GDM1 (cell line): Measurements from ENCODE around the gene ADAMTSL2.

Source experiments
- DNase-seq: peaks from one replicate; lab custom pipeline; 2025; lab: John Stamatoyannopoulos, UW

The ADAMTSL2 gene

DNA sequence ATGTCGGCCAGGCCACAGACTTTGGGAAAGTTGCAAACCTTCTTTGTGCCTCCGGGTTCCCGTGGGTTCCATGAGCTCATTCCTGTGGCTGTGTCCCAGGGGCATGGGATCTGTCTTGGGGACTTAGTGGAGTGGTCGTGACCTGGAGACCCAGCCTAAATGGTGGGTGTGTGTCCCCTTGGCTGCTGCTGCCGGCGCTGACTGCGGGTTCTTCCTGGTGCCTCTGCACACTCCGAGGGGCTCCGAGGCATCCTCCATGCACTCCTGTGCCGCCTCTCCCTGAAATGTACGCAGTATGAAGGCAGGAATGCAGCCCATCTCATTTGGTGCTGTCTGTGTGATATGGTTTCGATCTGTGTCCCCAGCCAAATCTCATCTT lies 34.6 kb upstream of the ADAMTSL2 start:
- DNase-seq = no peak

DNA sequence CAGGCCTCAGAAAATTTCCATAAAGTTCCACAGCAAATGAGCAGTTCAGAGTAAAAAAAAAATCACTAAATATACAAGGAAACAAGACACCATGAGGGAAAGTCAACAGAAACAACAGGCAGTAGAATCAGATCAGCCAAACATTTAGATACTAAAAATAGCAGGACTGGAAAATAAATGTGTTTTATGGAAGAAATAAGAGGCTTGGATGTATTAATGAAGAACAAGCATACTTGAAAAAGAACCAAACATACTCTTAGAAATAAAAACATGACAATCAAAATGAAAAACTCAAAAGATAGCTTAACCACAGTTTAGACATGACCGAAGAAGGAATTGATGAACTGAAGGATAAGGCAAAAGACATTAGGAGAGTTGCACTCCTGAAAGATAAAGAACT lies 32.4 kb upstream of the ADAMTSL2 start:
- DNase-seq = no peak

DNA sequence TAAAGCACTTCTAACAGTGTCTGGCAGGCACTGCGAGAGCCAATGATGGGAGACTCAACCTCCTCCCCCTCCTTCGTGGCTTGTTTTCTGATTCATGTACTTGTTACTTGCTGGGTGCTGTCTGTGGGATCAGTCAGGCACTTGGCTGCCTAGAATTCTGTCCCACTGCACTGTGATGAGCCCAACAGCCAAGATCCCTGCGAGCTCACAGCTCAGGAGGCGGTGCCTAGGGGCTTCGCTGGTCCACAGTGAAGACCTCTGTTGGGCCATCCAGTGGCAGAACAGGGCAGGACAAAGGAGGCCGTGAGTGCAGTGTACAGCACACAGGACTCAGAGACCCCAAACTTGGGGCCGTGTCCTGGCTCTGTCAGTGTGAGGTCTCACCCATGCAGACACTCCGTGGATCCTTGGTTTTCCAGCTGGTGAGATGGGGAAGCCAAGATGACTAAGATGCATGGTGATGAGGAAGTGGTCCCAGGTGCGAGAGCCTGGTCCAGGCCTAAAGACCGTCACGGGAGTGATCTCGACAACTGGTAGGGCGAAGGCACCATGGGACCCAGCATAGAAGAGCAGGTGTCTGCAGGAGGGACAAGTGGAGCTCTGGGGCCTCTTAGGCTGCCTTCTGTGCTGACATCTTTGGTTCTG lies 29.2 kb upstream of the ADAMTSL2 start:
- no peak for DNase-seq

DNA sequence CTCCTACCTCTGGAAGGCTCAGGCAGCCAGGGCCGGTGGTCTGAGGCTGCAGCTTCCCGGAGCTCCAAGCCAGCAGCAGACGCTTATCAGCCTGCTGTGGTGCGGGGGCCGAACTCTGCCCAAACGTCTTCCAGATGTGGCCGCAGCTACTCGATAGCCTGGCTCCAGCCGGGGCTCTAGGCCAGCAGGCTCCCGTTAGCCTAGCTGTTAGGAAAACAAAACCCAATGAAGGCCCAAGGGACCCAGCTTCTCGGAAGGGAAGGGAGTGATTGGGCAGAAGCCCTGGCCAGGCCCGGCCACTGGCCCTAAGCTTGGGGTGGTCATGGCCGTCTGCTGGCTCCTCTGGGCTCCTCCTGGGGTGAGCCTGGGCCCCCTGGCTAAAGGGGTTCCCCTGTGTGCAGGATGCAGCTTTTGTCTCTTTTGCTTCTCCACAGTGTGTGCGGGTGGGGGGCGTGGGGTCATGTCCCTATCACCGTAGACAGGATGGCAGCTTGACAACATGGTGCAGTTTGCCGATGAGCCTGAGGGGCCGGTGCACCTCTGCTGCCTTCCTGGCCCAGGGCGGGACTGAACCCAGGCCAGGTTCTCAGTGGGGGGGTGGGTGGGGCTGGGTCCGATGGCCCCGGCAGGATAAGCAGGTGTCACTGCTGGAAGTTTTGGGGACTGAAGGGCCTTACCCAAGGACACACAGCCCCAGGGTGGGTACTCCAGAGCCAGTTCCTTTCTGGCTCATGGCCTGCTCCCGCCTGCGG lies 28.4 kb upstream of the ADAMTSL2 start:
- no peak for DNase-seq

- no peak for DNase-seq
Measured at GRCh38 chr9:133506653-133507038, 27.9 kb upstream of the ADAMTSL2 start.

DNA sequence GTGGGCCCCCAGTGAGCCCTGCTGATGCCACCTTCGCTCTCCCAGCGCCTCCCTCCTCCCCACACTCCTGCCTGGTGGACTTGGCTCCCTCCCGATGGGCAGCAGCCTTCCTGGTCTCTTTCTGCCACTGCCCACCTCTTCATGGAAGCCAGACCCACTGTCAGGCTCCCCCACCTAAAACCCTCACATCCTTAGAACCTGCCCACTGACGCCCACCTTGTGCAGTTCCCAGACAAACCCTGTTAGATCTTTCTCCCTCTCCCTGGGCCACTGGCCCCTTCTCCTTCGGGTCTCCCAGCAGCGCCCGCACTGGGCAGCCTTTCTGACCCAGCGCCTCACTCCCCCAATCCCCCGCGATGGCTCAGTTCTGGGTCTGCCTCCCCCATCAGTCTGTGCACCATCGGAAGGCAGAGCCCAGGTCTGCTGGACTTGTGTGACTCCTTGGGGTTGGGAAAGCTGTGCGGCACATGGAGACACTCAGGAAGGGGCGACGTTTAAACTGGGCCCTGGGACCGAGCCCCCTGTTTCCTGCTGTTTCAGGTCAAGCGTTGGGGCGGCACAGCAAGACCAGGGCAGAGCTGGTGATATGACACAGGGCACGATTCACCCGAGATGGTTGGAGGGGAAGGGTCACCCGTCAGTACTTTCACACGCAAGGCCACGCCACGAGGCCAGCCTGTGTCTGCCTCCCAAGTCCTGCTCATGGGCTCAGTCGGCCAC lies 27.1 kb upstream of the ADAMTSL2 start:
- DNase-seq = no peak

- no peak for DNase-seq
Measured at GRCh38 chr9:133508046-133508445, 26.5 kb upstream of the ADAMTSL2 start.

DNA sequence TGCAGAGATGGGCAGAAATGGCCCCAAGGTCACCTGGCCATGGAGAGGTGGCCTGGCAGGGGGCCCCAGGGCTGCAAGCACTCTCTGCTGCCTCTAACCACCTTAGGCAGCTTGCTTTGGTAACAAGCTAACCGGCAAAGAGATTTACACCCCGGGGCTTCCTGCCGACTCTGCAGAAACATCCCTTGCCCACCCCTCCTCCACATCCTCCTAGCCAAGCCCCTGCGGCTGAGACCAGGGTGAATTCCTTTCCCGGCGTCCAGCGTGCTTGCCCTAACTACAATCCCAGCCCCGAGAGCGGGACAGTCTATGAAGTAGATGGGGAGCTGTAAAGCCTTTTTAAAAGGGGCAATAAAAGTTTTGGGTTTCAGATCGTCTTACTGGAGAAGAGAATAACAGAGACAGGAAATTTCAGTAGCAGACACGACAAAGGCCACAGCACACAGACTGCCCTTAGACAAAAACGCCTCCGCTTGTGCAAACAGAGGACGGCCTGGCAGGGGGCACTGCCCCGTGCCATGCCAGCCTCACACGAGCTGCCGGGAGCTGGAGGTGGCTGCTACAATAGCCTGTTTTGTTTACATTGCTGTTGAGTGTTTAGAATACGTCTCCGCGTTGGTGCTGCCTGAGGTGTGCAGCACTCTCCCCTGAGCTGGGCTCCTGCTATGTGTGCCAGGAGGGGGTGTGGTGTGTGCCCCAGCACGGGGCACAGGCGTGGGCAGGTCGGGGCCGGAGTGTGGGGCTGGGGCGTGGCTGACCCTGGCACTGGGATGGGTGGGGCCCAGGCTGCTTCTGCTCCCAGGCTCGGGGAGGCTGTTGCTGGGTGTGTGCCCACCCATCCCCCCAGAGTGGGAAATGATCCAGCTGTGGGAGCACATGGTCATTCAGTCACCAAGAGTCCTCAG lies 25.1 kb upstream of the ADAMTSL2 start:
- DNase-seq = no peak

- no peak for DNase-seq
Measured at GRCh38 chr9:133510926-133511505, 23.5 kb upstream of the ADAMTSL2 start.

DNA sequence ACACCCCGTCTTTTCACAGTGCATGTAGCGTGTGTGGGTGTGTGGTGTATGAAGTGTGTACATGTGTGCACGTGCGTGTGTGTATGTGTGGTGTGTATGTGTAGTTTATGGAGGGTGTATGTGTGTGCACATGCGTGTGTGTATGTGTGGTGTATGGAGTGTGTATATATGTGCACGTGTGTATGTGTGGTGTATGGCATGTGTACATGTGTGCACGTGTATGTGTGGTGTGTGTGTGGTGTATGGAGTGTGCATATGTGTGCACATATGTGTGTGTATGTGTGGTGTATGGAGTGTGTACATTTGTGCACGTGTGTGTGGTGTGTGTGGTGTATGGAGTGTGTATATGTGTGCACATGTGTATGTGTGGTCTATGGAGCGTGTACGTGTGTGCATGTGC lies 22.9 kb upstream of the ADAMTSL2 start:
- no peak for DNase-seq

- DNase-seq = no peak
Measured at GRCh38 chr9:133512253-133513213, 22.0 kb upstream of the ADAMTSL2 start.

GRCh38 chr9:133513214-133514100 lies 21.0 kb upstream of the ADAMTSL2 start:
- DNase-seq = no peak

- DNase-seq = no peak
Measured at GRCh38 chr9:133514460-133515239, 19.9 kb upstream of the ADAMTSL2 start.

GRCh38 chr9:133515240-133515610 lies 19.3 kb upstream of the ADAMTSL2 start:
- no peak for DNase-seq

- no peak for DNase-seq
Measured at GRCh38 chr9:133515615-133516255, 18.8 kb upstream of the ADAMTSL2 start.

- DNase-seq = no peak
Measured at GRCh38 chr9:133516256-133516960, 18.1 kb upstream of the ADAMTSL2 start.

- no peak for DNase-seq
Measured at GRCh38 chr9:133516961-133517350, 17.5 kb upstream of the ADAMTSL2 start.

DNA sequence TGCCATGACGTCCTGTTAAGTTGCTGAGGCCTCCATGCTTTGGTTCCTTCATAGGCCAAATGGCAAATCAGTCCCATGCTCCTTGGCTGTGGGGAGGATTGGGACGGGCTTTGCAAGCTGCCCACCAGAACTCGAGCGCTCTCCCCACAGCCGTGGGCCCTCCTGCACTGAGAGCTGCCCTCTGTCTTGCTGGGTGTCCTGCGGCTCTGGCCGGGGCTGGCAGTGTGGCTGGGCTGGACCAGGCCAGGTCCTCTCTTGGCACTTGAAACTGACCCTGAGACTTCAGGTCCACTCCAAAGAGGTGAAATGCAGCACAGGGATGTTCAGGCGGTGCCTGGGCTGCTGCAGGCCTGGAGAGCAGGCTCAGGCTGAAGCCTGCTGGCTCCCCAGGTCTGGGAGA lies 16.8 kb upstream of the ADAMTSL2 start:
- DNase-seq = no peak
